Transverse colon (tissue), 4 donors: ENCODE measurements around the gene PSME1. TPM values are rescaled to one million over a fixed set of nuclear protein-coding genes. Genes with fewer than 3 reads are reported as not detected.

ENCODE experiments used
- DNase-seq: peaks from one replicate; pipeline ENCODE4 v3.0.0-alpha.2; 2019
- H3K27ac ChIP-seq, 4 donors: fragments of 200-600 bp; sonication (generic); 2 replicates each; pipeline ENCODE4 v1.5.1; 2016 to 2018; ENCODE audit warnings: inconsistent platforms in 4 of 4
- H3K27me3 ChIP-seq: fragments of 200-600 bp; sonication (generic); 2 replicates; pipeline ENCODE4 v1.5.1; 2017; ENCODE audit warnings: inconsistent platforms
- H3K36me3 ChIP-seq, 4 donors: fragments of 200-600 bp; sonication (generic); 2 replicates each; pipeline ENCODE4 v1.5.1; 2017 to 2019; ENCODE audit warnings: inconsistent platforms in 4 of 4
- H3K4me1 ChIP-seq, 4 donors: fragments of 200-600 bp; sonication (generic); 2 replicates each; pipeline ENCODE4 v1.5.1; 2017 to 2020; ENCODE audit warnings: inconsistent platforms in 4 of 4
- H3K4me3 ChIP-seq, 4 donors: fragments of 200-600 bp; sonication (generic); 1 replicate in 1 of 4; 2 replicates in 3 of 4; pipeline versions ENCODE4 v1.5.1 to v1.6.1; 2017 to 2019; ENCODE audit warnings: inconsistent platforms in 4 of 4
- H3K9me3 ChIP-seq, 2 donors: fragments of 200-600 bp; sonication (generic); 2 replicates each; pipeline ENCODE4 v1.5.1; 2017 to 2019; ENCODE audit warnings: inconsistent platforms in 2 of 2
- EP300 ChIP-seq: sonication (generic); formaldehyde crosslinking; IDR thresholded peaks from one replicate; pipeline ENCODE4 v1.6.1; 2017; ENCODE audit warnings: antibody characterized with exemption, low read depth
- POLR2A ChIP-seq: fragments of 450-650 bp; IDR thresholded peaks from one replicate; pipeline ENCODE4 v1.6.1; 2016; ENCODE audit warnings: antibody characterized with exemption, mild to moderate bottlenecking, moderate library complexity
- POLR2AphosphoS5 ChIP-seq, 3 donors: sonication (generic); formaldehyde crosslinking; IDR thresholded peaks; one replicate each; pipeline ENCODE4 v1.6.1; 2016; ENCODE audit warnings: antibody characterized with exemption in 3 of 3
- WGBS, 2 donors: methylation state at CpG; one replicate each; pipeline ENCODE4 v1.1.5; 2018; ENCODE audit warnings: low coverage in 1 of 2; 5-methylcytosine and 5-hydroxymethylcytosine counted together
- in situ Hi-C, 4 donors: fragments of 200-750 bp; cut with MboI; loops; one replicate each; pipeline versions ENCODE4 v1.15.0 to v1.15.1; 2017; ENCODE audit warnings: low sequenced_read_pairs in 3 of 4, low pct_ligation_motif_present in 1 of 4, low pct_unique_long_range_greater_than_20kb in 1 of 4
- intact Hi-C: fragments of 100-400 bp; cut with DNase I; formaldehyde crosslinking; loops from one replicate; pipeline ENCODE4 v1.15.1; 2023; ENCODE audit warnings: low total_unique reads
- total RNA-seq, 4 donors: library from RNA; depleted of rRNA; stranded (reverse); fragments of >200 nt; gene quantifications; one replicate each; pipeline ENCODE4 v1.1.0, GENCODE V29; 2016
- TF ChIP-seq, protein P1 (sequence below), 5 experiments: fragments of 200-600 bp in 3 of 5; fragments of 450-650 bp in 2 of 5; sonication (generic) in 3 of 5; IDR thresholded peaks; 1 replicate in 2 of 5; 2 replicates in 3 of 5; pipeline ENCODE4 v1.5.1; 2016 to 2017; ENCODE audit warnings: antibody characterized with exemption in 5 of 5, inconsistent platforms in 3 of 5, mild to moderate bottlenecking in 2 of 5, moderate library complexity in 1 of 5

Gene PSME1
- total RNA-seq, 4 donors from 2014 or later = 38.8 to 198 (median 132) TPM

- no peaks in the 10 kb centered on the region for H3K27me3 ChIP-seq
- intact Hi-C loops = no loop called here
- TF ChIP-seq, protein P1, sequence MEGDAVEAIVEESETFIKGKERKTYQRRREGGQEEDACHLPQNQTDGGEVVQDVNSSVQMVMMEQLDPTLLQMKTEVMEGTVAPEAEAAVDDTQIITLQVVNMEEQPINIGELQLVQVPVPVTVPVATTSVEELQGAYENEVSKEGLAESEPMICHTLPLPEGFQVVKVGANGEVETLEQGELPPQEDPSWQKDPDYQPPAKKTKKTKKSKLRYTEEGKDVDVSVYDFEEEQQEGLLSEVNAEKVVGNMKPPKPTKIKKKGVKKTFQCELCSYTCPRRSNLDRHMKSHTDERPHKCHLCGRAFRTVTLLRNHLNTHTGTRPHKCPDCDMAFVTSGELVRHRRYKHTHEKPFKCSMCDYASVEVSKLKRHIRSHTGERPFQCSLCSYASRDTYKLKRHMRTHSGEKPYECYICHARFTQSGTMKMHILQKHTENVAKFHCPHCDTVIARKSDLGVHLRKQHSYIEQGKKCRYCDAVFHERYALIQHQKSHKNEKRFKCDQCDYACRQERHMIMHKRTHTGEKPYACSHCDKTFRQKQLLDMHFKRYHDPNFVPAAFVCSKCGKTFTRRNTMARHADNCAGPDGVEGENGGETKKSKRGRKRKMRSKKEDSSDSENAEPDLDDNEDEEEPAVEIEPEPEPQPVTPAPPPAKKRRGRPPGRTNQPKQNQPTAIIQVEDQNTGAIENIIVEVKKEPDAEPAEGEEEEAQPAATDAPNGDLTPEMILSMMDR (IDR thresholded peaks at IDR 0.05) = no peak
- no peak for TF ChIP-seq POLR2A
- no peak for TF ChIP-seq POLR2AphosphoS5 (IDR thresholded peaks at IDR 0.05)
- TF ChIP-seq EP300 = no peak
- no peaks in the 10 kb centered on the region for H3K9me3 ChIP-seq
- peak overlapping the region in 2 of 4 donors; percentile 26 to 41 for H3K4me3 ChIP-seq
- 52% methylated on average over 30 of the region's 30 CpGs; no CpG with 5 or more reads in 1 of the 2 donors for WGBS, 2 donors
- peaks cover 0 to 16% (median 3%) of the 10 kb centered on the region in 4 donors for H3K36me3 ChIP-seq
- H3K27ac ChIP-seq = peak overlapping the region in 3 of 4 donors; percentile 30 to 70 (median 57)
- in situ Hi-C loops = no loop called here
- no peak for DNase-seq
- peaks cover 0 to 7% (median 4%) of the 10 kb centered on the region in 4 donors for H3K4me1 ChIP-seq
Measured at GRCh38 chr14:24172261-24172860, 36.4 kb downstream of the PSME1 start.

GRCh38 chr14:24172871-24173281 lies 36.9 kb downstream of the PSME1 start:
- TF ChIP-seq EP300 (no peak), POLR2AphosphoS5 (IDR thresholded peaks at IDR 0.05) (no peak), POLR2A (no peak)
- TF ChIP-seq, protein P1 (IDR thresholded peaks at IDR 0.05) = no peak
- H3K4me1 ChIP-seq = peaks cover 0 to 7% (median 4%) of the 10 kb centered on the region in 4 donors
- 92 to 95% methylated on average over 14 to 20 of the region's 20 CpGs for WGBS, 2 donors
- intact Hi-C loops = no loop called here
- no peaks in the 10 kb centered on the region for H3K9me3 ChIP-seq
- no peak for DNase-seq
- H3K4me3 ChIP-seq = no peak overlapping the region
- H3K27ac ChIP-seq = peak overlapping the region in 1 of 4 donors; percentile 70
- H3K36me3 ChIP-seq = peaks cover 0 to 13% (median 3%) of the 10 kb centered on the region in 4 donors
- H3K27me3 ChIP-seq = no peaks in the 10 kb centered on the region
- in situ Hi-C loops = no loop called here

- in situ Hi-C loops (no loop called here), intact Hi-C loops (no loop called here)
- TF ChIP-seq POLR2AphosphoS5 (IDR thresholded peaks at IDR 0.05) (no peak), POLR2A (no peak), EP300 (no peak)
- no peaks in the 10 kb centered on the region for H3K9me3 ChIP-seq
- no peak overlapping the region for H3K4me3 ChIP-seq
- peaks cover 0 to 18% (median 7%) of the 10 kb centered on the region in 4 donors for H3K36me3 ChIP-seq
- no peak overlapping the region for H3K27ac ChIP-seq
- 99% methylated on average over 5 of the region's 5 CpGs; no CpG with 5 or more reads in 1 of the 2 donors for WGBS, 2 donors
- H3K27me3 ChIP-seq = no peaks in the 10 kb centered on the region
- DNase-seq = no peak
- H3K4me1 ChIP-seq = peaks cover 5 to 11% (median 6%) of the 10 kb centered on the region in 4 donors
Measured at GRCh38 chr14:24176599-24176998, 40.6 kb downstream of the PSME1 start.

DNA sequence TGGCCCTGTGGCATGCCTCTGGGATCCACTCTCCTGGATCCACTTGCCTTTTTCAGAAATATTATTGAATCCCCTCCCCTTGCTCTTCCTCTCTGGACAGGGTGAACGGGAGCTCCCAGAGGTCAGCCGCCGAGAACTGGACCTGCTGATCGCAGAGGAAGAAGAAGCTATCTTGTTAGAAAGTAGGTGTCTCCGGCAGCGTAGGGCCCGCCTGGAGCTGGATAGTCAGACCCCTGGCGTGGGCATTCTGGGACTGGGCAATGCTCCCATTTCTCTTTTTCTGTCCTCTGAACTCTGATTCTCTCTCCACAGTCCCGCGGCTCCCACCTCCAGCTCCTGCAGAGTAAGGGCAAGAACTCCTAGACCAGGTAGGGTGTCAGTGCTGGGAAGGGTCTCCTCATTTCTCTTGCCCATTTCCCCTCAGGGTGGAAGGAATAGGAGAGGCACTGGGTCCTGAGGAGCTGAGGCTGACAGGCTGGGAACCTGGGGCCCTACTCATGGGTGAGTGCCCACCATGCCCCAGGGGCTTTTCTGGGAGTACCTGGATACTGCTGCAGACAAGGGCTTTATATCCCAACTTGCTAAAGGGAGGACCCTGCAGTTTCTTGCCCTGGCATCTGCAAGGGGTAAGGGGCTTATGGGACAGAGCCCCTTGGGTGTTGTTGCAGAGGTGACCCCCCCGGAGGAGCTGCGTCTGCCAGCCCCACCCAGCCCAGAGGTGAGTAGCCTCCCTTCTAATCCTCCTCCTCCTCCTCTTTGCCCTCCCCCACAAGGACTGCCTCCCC lies 41.2 kb downstream of the PSME1 start:
- 92% methylated on average over 11 of the region's 12 CpGs; no CpG with 5 or more reads in 1 of the 2 donors for WGBS, 2 donors
- TF ChIP-seq POLR2A = no peak
- no peak for TF ChIP-seq POLR2AphosphoS5 (IDR thresholded peaks at IDR 0.05)
- TF ChIP-seq, protein P1 (IDR thresholded peaks at IDR 0.05) = no peak
- no peak for TF ChIP-seq EP300
- in situ Hi-C loops (no loop called here), intact Hi-C loops (no loop called here)
- Histone ChIP-seq H3K4me1 (peaks cover 5 to 11% (median 6%) of the 10 kb centered on the region in 4 donors), H3K27me3 (no peaks in the 10 kb centered on the region), H3K27ac (no peak overlapping the region), H3K4me3 (no peak overlapping the region), H3K9me3 (no peaks in the 10 kb centered on the region), H3K36me3 (peaks cover 0 to 18% (median 7%) of the 10 kb centered on the region in 4 donors)
- no peak for DNase-seq
